Activated CD8-positive, alpha-beta memory T cell treated with anti-CD3 and anti-CD28 coated beads, Interleukin-2, amount 50 U/mL, for 1 hour (primary cell): Measurements from ENCODE around the gene GAS7.

Source experiments
- DNase-seq: peaks from one replicate; pipeline ENCODE4 v3.0.0-alpha.2; 2020; ENCODE audit errors: extremely low read depth

GAS7 gene

GRCh38 chr17:10198509-10199249 is at the start of gene GAS7:
TSS of gene GAS7 (minus strand) at chr17:10198606.
- DNase-seq = peak; percentile 36

- DNase-seq = no peak
These were observed 49.4 kb upstream of the GAS7 start for GRCh38 chr17:10247810-10248209.

- DNase-seq = no peak
These were observed 45.8 kb upstream of the GAS7 start for GRCh38 chr17:10243883-10244844.

GRCh38 chr17:10241781-10242180 is 43.4 kb upstream of the GAS7 start:
- no peak for DNase-seq

GRCh38 chr17:10238661-10239060 is 40.3 kb upstream of the GAS7 start:
- DNase-seq = no peak

GRCh38 chr17:10234033-10234432 is 35.6 kb upstream of the GAS7 start:
- DNase-seq = no peak

GRCh38 chr17:10233161-10233560 is 34.8 kb upstream of the GAS7 start:
- DNase-seq = no peak

GRCh38 chr17:10229181-10229580 is 30.8 kb upstream of the GAS7 start:
- DNase-seq = no peak

GRCh38 chr17:10226930-10227695 is 28.7 kb upstream of the GAS7 start:
- DNase-seq = peak; percentile 9

- no peak for DNase-seq
These were observed 26.3 kb upstream of the GAS7 start for GRCh38 chr17:10224582-10225195.

- DNase-seq = no peak
These were observed 20.8 kb upstream of the GAS7 start for GRCh38 chr17:10219193-10219592.

- no peak for DNase-seq
These were observed 19.5 kb upstream of the GAS7 start for GRCh38 chr17:10217916-10218315.

- DNase-seq = no peak
These were observed 18.0 kb upstream of the GAS7 start for GRCh38 chr17:10216213-10216938.

GRCh38 chr17:10215286-10215685 is 16.9 kb upstream of the GAS7 start:
- DNase-seq = no peak

GRCh38 chr17:10211666-10212065 is 13.3 kb upstream of the GAS7 start:
- no peak for DNase-seq

- DNase-seq = no peak
These were observed 11.8 kb upstream of the GAS7 start for GRCh38 chr17:10210151-10210574.

- DNase-seq = no peak
These were observed 10.3 kb upstream of the GAS7 start for GRCh38 chr17:10208604-10209193.

GRCh38 chr17:10207153-10207552 is 8.7 kb upstream of the GAS7 start:
- no peak for DNase-seq

GRCh38 chr17:10205549-10206185 is 7.3 kb upstream of the GAS7 start:
- no peak for DNase-seq

GRCh38 chr17:10201680-10202079 is 3.3 kb upstream of the GAS7 start:
- DNase-seq = no peak
